K562 (cell line): ENCODE measurements around the gene KLK3. TPM values are rescaled to one million over a fixed set of nuclear protein-coding genes. Genes with fewer than 3 reads are reported as not detected.

Experiments
- AFF4 ChIP-seq: sonication (generic); formaldehyde crosslinking; IDR thresholded peaks from 2 replicates; pipeline ENCODE4 v1.8.0; 2023; ENCODE audit warnings: mild to moderate bottlenecking, missing genetic modification reagents
- EGR1 ChIP-seq: fragments of 450-650 bp; conservative IDR thresholded peaks from 2 replicates; pipeline ENCODE4 v1.6.1; 2017; ENCODE audit warnings: mild to moderate bottlenecking
- HMGN3 ChIP-seq: IDR thresholded peaks from 2 replicates; pipeline ENCODE4 v1.6.1; 2011; ENCODE audit warnings: borderline replicate concordance, low read depth, mild to moderate bottlenecking, mixed read lengths, low read length; ENCODE audit not compliant: insufficient read length; ENCODE audit errors: extremely low read depth
- IFI16 ChIP-seq: fragments of 250-450 bp; sonication (Bioruptor Pico); IDR thresholded peaks from 2 replicates; pipeline ENCODE4 v2.1.2; 2022; ENCODE audit warnings: mild to moderate bottlenecking, inconsistent platforms
- KLF10 ChIP-seq: fragments of 250-450 bp; sonication (Bioruptor Pico); IDR thresholded peaks from 2 replicates; pipeline ENCODE4 v1.6.1; 2021; ENCODE audit warnings: matching md5 sums
- NFIX ChIP-seq: fragments of 250-450 bp; sonication (Bioruptor Pico); IDR thresholded peaks from 2 replicates; pipeline ENCODE4 v1.4.0; 2020; ENCODE audit warnings: low read depth, mild to moderate bottlenecking, moderate library complexity
- POLR2AphosphoS2 ChIP-seq: IDR thresholded peaks from 2 replicates; pipeline ENCODE4 v1.6.1; 2012; ENCODE audit warnings: low read length, improper control_type of control experiment
- PRMT5 ChIP-seq: sonication (generic); formaldehyde crosslinking; IDR thresholded peaks from 2 replicates; pipeline ENCODE4 v1.5.0; 2020; ENCODE audit warnings: missing genetic modification reagents
- RCOR1 ChIP-seq, 2 experiments: IDR thresholded peaks; 2 replicates each; pipeline ENCODE4 v1.6.1; 2012; ENCODE audit warnings: low read depth in 2 of 2, low read length in 2 of 2, borderline replicate concordance in 1 of 2, improper control_type of control experiment in 1 of 2
- U2AF2 ChIP-seq: fragments of 200-400 bp; formaldehyde crosslinking; optimal IDR thresholded peaks from 2 replicates; pipeline ENCODE3; 2017; ENCODE audit warnings: low read depth, mild to moderate bottlenecking, low read length
- ZNF518B ChIP-seq: fragments of 250-450 bp; sonication (Bioruptor Pico); IDR thresholded peaks from 2 replicates; pipeline ENCODE4 v1.5.0; 2021; ENCODE audit warnings: mild to moderate bottlenecking, moderate library complexity
- polyA plus RNA-seq, 8 experiments: library from polyadenylated mRNA; depleted of rRNA in 4 of 8; stranded (reverse) in 5 of 8; unstranded in 3 of 8; fragments of >200 nt; fragmentation: Nextera tagmentation in 2 of 8; fragmentation: Illumina TruSeq in 1 of 8; extraction: Ambion mirVana in 2 of 8; extraction: Trizol in 1 of 8; gene quantifications; 2 replicates each; pipeline versions ENCODE4 v1.2.1 to v1.2.3, GENCODE V29; 2011 to 2014; ENCODE audit warnings: inconsistent platforms in 1 of 8, missing spikeins in 1 of 8
- total RNA-seq, 7 experiments: library from RNA; depleted of rRNA in 6 of 7; stranded (reverse); fragments of >200 nt in 6 of 7; fragmentation: Illumina TruSeq in 2 of 7; extraction: Trizol in 2 of 7; gene quantifications; 2 replicates each; pipeline versions ENCODE4 v1.2.1 to v1.2.3, GENCODE V29; 2011 to 2021; ENCODE audit warnings: low replicate concordance in 1 of 7
- TF ChIP-seq, protein P1 (sequence below): fragments of 250-450 bp; sonication (Bioruptor Pico); IDR thresholded peaks from 2 replicates; pipeline ENCODE4 v1.9.0; 2021; ENCODE audit warnings: mild to moderate bottlenecking
- TF ChIP-seq, protein P2 (sequence below): fragments of 450-650 bp; formaldehyde crosslinking; IDR thresholded peaks from 2 replicates; pipeline ENCODE4 v1.4.0; 2022; ENCODE audit warnings: missing genetic modification characterization
- TF ChIP-seq, protein P3 (sequence below): sonication (generic); formaldehyde crosslinking; IDR thresholded peaks from 2 replicates; pipeline ENCODE4 v1.8.0; 2022; ENCODE audit warnings: missing genetic modification reagents, mild to moderate bottlenecking, borderline replicate concordance
- TF ChIP-seq, protein P4 (sequence below): fragments of 450-650 bp; conservative IDR thresholded peaks from 2 replicates; pipeline ENCODE4 v1.6.1; 2016; ENCODE audit warnings: missing genetic modification characterization, low read depth, mild to moderate bottlenecking, control low read depth, missing compliant biosample characterization

Gene KLK3
- total and polyA plus RNA-seq, 9 of the 15 experiments (the other 6 are each of a cell fraction or from before 2014, with no cell fraction given): not detected

GRCh38 chr19:50835785-50836542 lies 18.8 kb upstream of the KLK3 start (continued):
- no peak for TF ChIP-seq IFI16 (CRISPR knock-in tag)
- no peak for TF ChIP-seq KLF10 (CRISPR knock-in tag)
- no peak for TF ChIP-seq U2AF2
- TF ChIP-seq, protein P1, sequence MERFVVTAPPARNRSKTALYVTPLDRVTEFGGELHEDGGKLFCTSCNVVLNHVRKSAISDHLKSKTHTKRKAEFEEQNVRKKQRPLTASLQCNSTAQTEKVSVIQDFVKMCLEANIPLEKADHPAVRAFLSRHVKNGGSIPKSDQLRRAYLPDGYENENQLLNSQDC (CRISPR knock-in tag): no peak
- TF ChIP-seq HMGN3: peak; percentile 26
- TF ChIP-seq, protein P2, sequence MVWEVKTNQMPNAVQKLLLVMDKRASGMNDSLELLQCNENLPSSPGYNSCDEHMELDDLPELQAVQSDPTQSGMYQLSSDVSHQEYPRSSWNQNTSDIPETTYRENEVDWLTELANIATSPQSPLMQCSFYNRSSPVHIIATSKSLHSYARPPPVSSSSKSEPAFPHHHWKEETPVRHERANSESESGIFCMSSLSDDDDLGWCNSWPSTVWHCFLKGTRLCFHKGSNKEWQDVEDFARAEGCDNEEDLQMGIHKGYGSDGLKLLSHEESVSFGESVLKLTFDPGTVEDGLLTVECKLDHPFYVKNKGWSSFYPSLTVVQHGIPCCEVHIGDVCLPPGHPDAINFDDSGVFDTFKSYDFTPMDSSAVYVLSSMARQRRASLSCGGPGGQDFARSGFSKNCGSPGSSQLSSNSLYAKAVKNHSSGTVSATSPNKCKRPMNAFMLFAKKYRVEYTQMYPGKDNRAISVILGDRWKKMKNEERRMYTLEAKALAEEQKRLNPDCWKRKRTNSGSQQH: no peak
- TF ChIP-seq POLR2AphosphoS2: no peak
- no peak; a peak in 1 of 4 replicates for TF ChIP-seq RCOR1 (IDR thresholded peaks at IDR 0.05; ENCODE audit: borderline replicate concordance in 1 of 2, low read depth in 2 of 2, low read length in 2 of 2)
- TF ChIP-seq, protein P3, sequence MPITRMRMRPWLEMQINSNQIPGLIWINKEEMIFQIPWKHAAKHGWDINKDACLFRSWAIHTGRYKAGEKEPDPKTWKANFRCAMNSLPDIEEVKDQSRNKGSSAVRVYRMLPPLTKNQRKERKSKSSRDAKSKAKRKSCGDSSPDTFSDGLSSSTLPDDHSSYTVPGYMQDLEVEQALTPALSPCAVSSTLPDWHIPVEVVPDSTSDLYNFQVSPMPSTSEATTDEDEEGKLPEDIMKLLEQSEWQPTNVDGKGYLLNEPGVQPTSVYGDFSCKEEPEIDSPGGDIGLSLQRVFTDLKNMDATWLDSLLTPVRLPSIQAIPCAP (CRISPR knock-in tag): no peak
- no peak for TF ChIP-seq AFF4 (CRISPR knock-in tag)
- TF ChIP-seq, protein P4, sequence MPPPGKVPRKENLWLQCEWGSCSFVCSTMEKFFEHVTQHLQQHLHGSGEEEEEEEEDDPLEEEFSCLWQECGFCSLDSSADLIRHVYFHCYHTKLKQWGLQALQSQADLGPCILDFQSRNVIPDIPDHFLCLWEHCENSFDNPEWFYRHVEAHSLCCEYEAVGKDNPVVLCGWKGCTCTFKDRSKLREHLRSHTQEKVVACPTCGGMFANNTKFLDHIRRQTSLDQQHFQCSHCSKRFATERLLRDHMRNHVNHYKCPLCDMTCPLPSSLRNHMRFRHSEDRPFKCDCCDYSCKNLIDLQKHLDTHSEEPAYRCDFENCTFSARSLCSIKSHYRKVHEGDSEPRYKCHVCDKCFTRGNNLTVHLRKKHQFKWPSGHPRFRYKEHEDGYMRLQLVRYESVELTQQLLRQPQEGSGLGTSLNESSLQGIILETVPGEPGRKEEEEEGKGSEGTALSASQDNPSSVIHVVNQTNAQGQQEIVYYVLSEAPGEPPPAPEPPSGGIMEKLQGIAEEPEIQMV (tag): no peak
- TF ChIP-seq PRMT5 (CRISPR knock-in tag): no peak
- no peak for TF ChIP-seq NFIX
- no peak for TF ChIP-seq ZNF518B (CRISPR knock-in tag)
- TF ChIP-seq EGR1: no peak
